Karpas-422 (cell line): ENCODE results near the gene KIF6. TPM values are rescaled to one million over a fixed set of nuclear protein-coding genes. Genes with fewer than 3 reads are reported as not detected.
A peak's percentile ranks its signal among the peaks of the same experiment; 100 is the strongest.

Experiments
- DNase-seq: peaks from one replicate; pipeline ENCODE4 v3.0.0-alpha.2; 2015
- H2AFZ ChIP-seq: fragments of 200-600 bp; sonication (generic); 2 replicates; pipeline ENCODE4 v1.6.1; 2014; ENCODE audit warnings: antibody characterized with exemption, low read length, mixed read lengths
- H3K27ac ChIP-seq: fragments of 200-600 bp; sonication (generic); 2 replicates; pipeline ENCODE4 v1.5.1; 2014; ENCODE audit warnings: mild to moderate bottlenecking, low read length, moderate library complexity
- H3K27me3 ChIP-seq: fragments of 200-600 bp; sonication (generic); 2 replicates; pipeline ENCODE4 v1.6.1; 2014; ENCODE audit warnings: low read length, mixed read lengths
- H3K36me3 ChIP-seq: fragments of 200-600 bp; sonication (generic); 2 replicates; pipeline ENCODE4 v1.6.1; 2014; ENCODE audit warnings: low read length, mixed read lengths; ENCODE audit not compliant: insufficient read depth
- H3K4me1 ChIP-seq: fragments of 200-600 bp; sonication (generic); 2 replicates; pipeline ENCODE4 v1.6.1; 2014; ENCODE audit warnings: mild to moderate bottlenecking, low read length, mixed read lengths
- H3K4me2 ChIP-seq: fragments of 200-600 bp; sonication (generic); 2 replicates; pipeline ENCODE4 v1.6.1; 2014; ENCODE audit warnings: low read length, low read depth, mild to moderate bottlenecking; ENCODE audit not compliant: poor library complexity, severe bottlenecking
- H3K4me3 ChIP-seq: fragments of 200-600 bp; sonication (generic); 2 replicates; pipeline ENCODE4 v1.5.1; 2014; ENCODE audit warnings: mild to moderate bottlenecking, antibody characterized with exemption, low read length, mixed read lengths
- H3K79me2 ChIP-seq: fragments of 200-600 bp; sonication (generic); 2 replicates; pipeline ENCODE4 v1.6.1; 2014; ENCODE audit warnings: mild to moderate bottlenecking, low read length, mixed read lengths
- H3K9ac ChIP-seq: fragments of 200-600 bp; sonication (generic); 2 replicates; pipeline ENCODE4 v1.6.0; 2014; ENCODE audit warnings: low read length
- H3K9me2 ChIP-seq: fragments of 200-600 bp; sonication (generic), shearing (Covaris generic); replicated peaks from 2 replicates; pipeline ENCODE4 v1.6.0; 2014; ENCODE audit warnings: mild to moderate bottlenecking, low read length, moderate library complexity; ENCODE audit not compliant: insufficient read depth
- H3K9me3 ChIP-seq: fragments of 300-700, 200-600 bp; sonication (generic); 2 replicates; pipeline ENCODE4 v1.6.1; 2014; ENCODE audit warnings: low read length, mixed read lengths
- H4K20me1 ChIP-seq: fragments of 200-600 bp; sonication (generic); 2 replicates; pipeline ENCODE4 v1.6.1; 2014; ENCODE audit warnings: mild to moderate bottlenecking, antibody characterized with exemption, low read length, low read depth; ENCODE audit not compliant: insufficient read depth
- total RNA-seq: library from RNA; depleted of rRNA; stranded (reverse); fragments of >200 nt; shearing (Covaris generic); gene quantifications from 2 replicates; pipeline ENCODE4 v1.2.3, GENCODE V29; 2014; ENCODE audit warnings: low replicate concordance

KIF6 gene
- total RNA-seq, 1 experiment from 2014 or later, result not detected

DNA sequence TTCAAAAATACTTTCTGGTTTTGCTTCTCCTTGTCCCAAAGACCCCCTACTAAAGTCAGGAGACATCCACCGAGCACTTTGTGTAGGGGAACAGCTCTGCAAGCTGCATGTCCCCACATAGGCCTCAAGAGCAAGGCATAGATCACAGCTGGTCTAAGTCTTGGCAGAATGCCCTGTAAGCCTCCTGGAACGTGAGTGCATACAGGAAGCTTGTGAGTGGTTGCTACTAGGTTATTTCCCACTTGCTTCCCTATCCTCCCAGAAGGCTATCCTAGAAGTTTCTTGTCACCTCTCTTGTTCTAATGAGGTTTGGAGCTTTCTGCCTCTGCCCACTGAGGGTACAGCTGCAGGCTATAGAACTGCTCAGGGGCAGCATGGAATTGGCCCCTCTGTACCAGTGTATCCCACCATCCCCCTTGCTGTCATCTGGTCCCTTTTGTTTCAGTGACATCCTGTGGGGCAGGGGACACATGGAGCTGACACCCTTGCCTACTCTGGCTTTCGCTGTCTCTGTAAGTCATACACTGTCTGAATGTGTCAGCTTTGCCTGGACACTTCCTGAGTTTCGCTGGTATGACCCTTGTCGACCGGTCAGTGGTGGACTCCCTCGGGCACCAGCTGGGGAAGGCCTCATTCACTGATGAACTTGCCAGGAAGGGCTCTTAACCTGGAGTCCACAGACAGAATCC lies 367.1 kb downstream of the KIF6 start:
- no peaks in the 10 kb centered on the region for H3K79me2 ChIP-seq
- no peak overlapping the region for H2AFZ ChIP-seq
- no peak for DNase-seq
- no peaks in the 10 kb centered on the region for H3K9me2 ChIP-seq
- no peaks in the 10 kb centered on the region for H4K20me1 ChIP-seq
- H3K4me1 ChIP-seq, result no peaks in the 10 kb centered on the region
- no peaks in the 10 kb centered on the region for H3K9me3 ChIP-seq
- H3K9ac ChIP-seq, result no peak overlapping the region
- H3K27ac ChIP-seq, result no peak overlapping the region
- no peak overlapping the region for H3K4me3 ChIP-seq
- H3K36me3 ChIP-seq, result no peaks in the 10 kb centered on the region
- no peaks in the 10 kb centered on the region for H3K27me3 ChIP-seq
- H3K4me2 ChIP-seq, result no peak overlapping the region

- Histone ChIP-seq H3K9me2 (no peaks in the 10 kb centered on the region), H3K4me2 (no peak overlapping the region), H2AFZ (no peak overlapping the region), H3K27me3 (no peaks in the 10 kb centered on the region), H3K4me1 (no peaks in the 10 kb centered on the region), H3K9ac (no peak overlapping the region), H3K36me3 (no peaks in the 10 kb centered on the region), H3K27ac (no peak overlapping the region), H4K20me1 (no peaks in the 10 kb centered on the region), H3K79me2 (no peaks in the 10 kb centered on the region), H3K4me3 (no peak overlapping the region), H3K9me3 (no peaks in the 10 kb centered on the region)
- DNase-seq, result peak; percentile 19
Observed at GRCh38 chr6:39353698-39354315, 371.4 kb downstream of the KIF6 start.

DNA sequence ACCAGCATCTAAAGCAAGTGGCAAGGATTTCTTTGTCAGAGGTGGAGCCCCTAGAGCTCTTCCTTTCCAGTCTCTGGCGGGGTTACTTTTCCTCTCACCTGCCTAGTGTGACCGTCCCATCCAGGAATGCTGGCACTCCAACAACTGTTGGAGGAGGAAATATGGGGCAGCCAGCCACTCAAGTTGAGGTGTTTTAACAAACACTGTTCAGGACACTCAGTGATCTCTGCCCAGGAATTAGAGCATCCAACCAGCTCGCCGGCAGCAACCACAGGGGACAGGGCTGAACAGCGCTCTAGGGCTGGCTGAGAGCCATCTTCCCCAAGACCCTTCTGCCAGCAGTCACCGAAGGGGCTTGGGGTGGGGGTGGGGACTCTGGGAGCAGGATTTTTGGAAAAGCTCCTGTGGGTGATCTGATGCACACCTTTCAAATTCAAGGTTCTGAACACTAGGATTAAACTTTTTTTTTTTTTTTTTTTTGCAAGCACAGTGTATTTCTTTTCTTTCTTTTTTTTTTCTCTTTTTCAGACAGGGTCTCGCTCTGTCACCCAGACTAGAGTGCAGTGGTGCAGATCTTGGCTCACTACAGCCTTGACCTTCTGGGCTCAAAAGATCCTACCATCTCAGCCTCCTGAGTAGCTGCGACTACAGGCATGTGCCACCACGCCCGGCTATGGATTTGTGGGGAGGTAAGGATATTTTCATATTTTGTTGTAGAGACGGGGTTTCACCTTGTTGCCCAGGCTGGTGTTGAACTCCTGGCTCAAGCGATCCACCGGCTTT lies 374.3 kb downstream of the KIF6 start:
- peak; percentile 2 for DNase-seq
- no peak overlapping the region for H3K9ac ChIP-seq
- no peak overlapping the region for H3K4me3 ChIP-seq
- H3K36me3 ChIP-seq, result no peaks in the 10 kb centered on the region
- H3K27me3 ChIP-seq, result no peaks in the 10 kb centered on the region
- no peak overlapping the region for H3K4me2 ChIP-seq
- H2AFZ ChIP-seq, result no peak overlapping the region
- H3K9me2 ChIP-seq, result no peaks in the 10 kb centered on the region
- no peaks in the 10 kb centered on the region for H3K9me3 ChIP-seq
- no peaks in the 10 kb centered on the region for H3K4me1 ChIP-seq
- H3K79me2 ChIP-seq, result no peaks in the 10 kb centered on the region
- no peaks in the 10 kb centered on the region for H4K20me1 ChIP-seq
- H3K27ac ChIP-seq, result no peak overlapping the region

DNA sequence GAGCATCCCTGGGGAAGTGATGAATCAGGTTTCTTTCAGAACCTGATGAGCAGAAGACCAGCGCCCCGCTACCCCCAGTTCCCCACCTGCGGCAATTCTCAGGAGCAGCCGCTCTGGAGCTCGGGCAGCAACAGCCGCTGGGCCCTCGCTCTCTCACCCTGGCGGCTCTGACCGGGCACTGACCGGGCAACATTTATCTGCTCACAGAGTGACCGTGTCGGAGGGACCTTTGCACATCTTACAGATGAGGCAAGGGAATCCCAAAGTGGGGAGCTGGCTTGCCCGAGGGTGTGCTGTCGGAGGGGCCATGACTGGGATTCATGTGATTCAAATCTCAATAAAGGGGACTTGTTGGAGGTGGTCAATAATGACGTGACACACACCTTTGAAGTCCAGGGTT lies 376.5 kb downstream of the KIF6 start:
- H2AFZ ChIP-seq, result no peak overlapping the region
- H3K27ac ChIP-seq, result no peak overlapping the region
- H3K9ac ChIP-seq, result no peak overlapping the region
- no peaks in the 10 kb centered on the region for H3K27me3 ChIP-seq
- H3K4me2 ChIP-seq, result no peak overlapping the region
- H3K4me3 ChIP-seq, result no peak overlapping the region
- no peaks in the 10 kb centered on the region for H3K36me3 ChIP-seq
- no peaks in the 10 kb centered on the region for H3K4me1 ChIP-seq
- DNase-seq, result no peak
- H3K79me2 ChIP-seq, result no peaks in the 10 kb centered on the region
- H3K9me2 ChIP-seq, result no peaks in the 10 kb centered on the region
- no peaks in the 10 kb centered on the region for H4K20me1 ChIP-seq
- H3K9me3 ChIP-seq, result no peaks in the 10 kb centered on the region

GRCh38 chr6:39347906-39348585 lies 377.2 kb downstream of the KIF6 start:
- Histone ChIP-seq H3K27me3 (no peaks in the 10 kb centered on the region), H3K4me3 (no peak overlapping the region), H3K4me1 (no peaks in the 10 kb centered on the region), H3K4me2 (no peak overlapping the region), H3K9me3 (no peaks in the 10 kb centered on the region), H3K27ac (no peak overlapping the region), H3K9me2 (no peaks in the 10 kb centered on the region), H3K9ac (no peak overlapping the region), H4K20me1 (no peaks in the 10 kb centered on the region), H2AFZ (no peak overlapping the region), H3K36me3 (no peaks in the 10 kb centered on the region), H3K79me2 (no peaks in the 10 kb centered on the region)
- peak; percentile 81 for DNase-seq

- H3K9me2 ChIP-seq, result no peaks in the 10 kb centered on the region
- DNase-seq, result peak; percentile 16
Observed at GRCh38 chr6:39347206-39347605, 378.0 kb downstream of the KIF6 start.

DNA sequence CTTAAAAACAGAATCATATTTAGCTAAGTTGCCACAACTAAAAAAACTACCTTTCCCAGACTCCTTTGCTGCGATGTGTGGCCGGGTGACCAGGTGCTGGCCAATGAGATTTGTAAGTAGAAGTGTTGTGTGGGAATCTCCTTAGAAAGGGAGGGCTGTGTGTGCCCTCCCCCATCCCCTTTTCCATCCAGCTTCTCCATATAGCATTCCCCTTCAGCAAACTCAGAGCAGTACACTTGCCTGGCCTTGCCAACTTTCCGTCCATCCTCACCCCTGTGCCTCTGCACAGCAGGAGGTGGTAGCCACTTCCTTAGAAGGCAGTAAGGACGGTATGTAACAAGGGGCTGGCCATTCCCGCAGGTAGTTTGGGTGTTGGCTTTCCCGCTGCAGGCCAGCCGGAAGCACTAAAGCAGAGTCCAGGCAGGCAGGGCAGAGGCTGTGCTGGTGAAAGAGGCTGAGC lies 380.4 kb downstream of the KIF6 start:
- Histone ChIP-seq H3K27me3 (no peaks in the 10 kb centered on the region), H3K9me2 (no peaks in the 10 kb centered on the region), H3K9ac (no peak overlapping the region), H3K4me2 (no peak overlapping the region), H3K36me3 (no peaks in the 10 kb centered on the region), H3K9me3 (no peaks in the 10 kb centered on the region), H4K20me1 (no peaks in the 10 kb centered on the region), H3K4me3 (no peak overlapping the region), H3K79me2 (no peaks in the 10 kb centered on the region), H3K4me1 (no peaks in the 10 kb centered on the region), H2AFZ (no peak overlapping the region), H3K27ac (no peak overlapping the region)
- DNase-seq, result no peak

More at GRCh38 chr6:39347206-39347605, 378.0 kb downstream of the KIF6 start:
- Histone ChIP-seq H3K4me1 (no peaks in the 10 kb centered on the region), H3K79me2 (no peaks in the 10 kb centered on the region), H3K36me3 (no peaks in the 10 kb centered on the region), H3K27me3 (no peaks in the 10 kb centered on the region), H3K4me3 (no peak overlapping the region), H3K27ac (no peak overlapping the region), H4K20me1 (no peaks in the 10 kb centered on the region), H2AFZ (no peak overlapping the region), H3K9me3 (no peaks in the 10 kb centered on the region), H3K4me2 (no peak overlapping the region), H3K9ac (no peak overlapping the region)

GRCh38 chr6:39343396-39343870 lies 381.8 kb downstream of the KIF6 start:
- Histone ChIP-seq H3K4me1 (no peaks in the 10 kb centered on the region), H3K27ac (no peak overlapping the region), H3K36me3 (no peaks in the 10 kb centered on the region), H3K9ac (no peak overlapping the region), H3K9me2 (no peaks in the 10 kb centered on the region), H3K9me3 (no peaks in the 10 kb centered on the region), H3K79me2 (no peaks in the 10 kb centered on the region), H3K27me3 (no peaks in the 10 kb centered on the region), H2AFZ (no peak overlapping the region), H3K4me2 (no peak overlapping the region), H4K20me1 (no peaks in the 10 kb centered on the region), H3K4me3 (no peak overlapping the region)
- no peak for DNase-seq
